Measurements from ENCODE around the gene RNF166. TPM values are rescaled to one million over a fixed set of nuclear protein-coding genes. Genes with fewer than 3 reads are reported as not detected.

RNF166 gene
- total and polyA plus RNA-seq, 4 donors = 6.5 to 9.1 (median 7.6) TPM

DNA sequence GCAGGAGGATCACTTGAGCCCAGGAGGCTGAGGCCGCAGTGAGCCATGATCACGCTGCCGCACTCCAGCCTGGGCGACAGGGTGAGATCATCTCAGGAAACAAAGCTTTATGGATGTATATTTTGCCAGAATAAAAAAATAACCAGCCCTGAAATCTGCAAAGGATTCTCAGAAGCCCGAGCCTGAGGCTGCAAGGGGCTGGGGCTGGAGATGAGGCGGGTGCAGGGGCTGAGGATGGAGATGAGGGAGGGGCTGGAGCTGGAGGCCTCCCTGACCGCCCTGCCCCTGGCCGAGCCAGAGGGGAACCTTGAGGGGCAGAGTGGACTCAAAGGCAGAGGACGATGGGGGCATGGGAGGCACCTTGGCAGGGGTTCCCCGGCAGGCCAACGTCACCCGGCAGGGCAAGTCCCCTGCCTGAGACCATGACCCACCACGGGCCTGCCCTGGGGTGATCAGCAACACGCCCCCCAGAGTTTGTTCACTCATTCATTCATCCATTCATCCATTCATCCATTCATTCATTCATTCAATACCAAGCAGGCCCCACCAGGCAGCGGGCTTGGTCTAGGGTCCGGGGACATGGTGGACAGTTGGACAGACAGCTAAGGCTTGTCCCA is 46.3 kb upstream of the RNF166 start:
- Histone ChIP-seq H3K9me3 (ENCODE audit: control insufficient read depth in 4 of 4, low read length in 3 of 4) (no peaks in the 10 kb centered on the region), H3K4me1 (ENCODE audit: control insufficient read depth in 4 of 4, insufficient read depth in 4 of 4, low read length in 3 of 4) (no peaks in the 10 kb centered on the region), H3K36me3 (ENCODE audit: control insufficient read depth in 4 of 4, insufficient read depth in 3 of 4, low read depth in 1 of 4, low read length in 3 of 4) (peaks cover 0 to 6% (median 1%) of the 10 kb centered on the region in 4 donors), H3K4me3 (ENCODE audit: low read depth in 1 of 3, low read length in 3 of 3) (no peak overlapping the region), H3K27ac (ENCODE audit: low read depth in 1 of 2, low read length in 2 of 2) (no peak overlapping the region), H3K9ac (ENCODE audit: low read depth in 1 of 2, low read length in 2 of 2) (no peak overlapping the region), H3K27me3 (ENCODE audit: control insufficient read depth in 4 of 4, insufficient read depth in 4 of 4, low read length in 3 of 4) (no peaks in the 10 kb centered on the region)
- 93% methylated on average over 16 of the region's 16 CpGs for WGBS
- no peak for DNase-seq (ENCODE audit: low spot score)
- TF ChIP-seq EGR1 (IDR thresholded peaks at IDR 0.05; ENCODE audit: low read depth in 2 of 2) (no peak), JUND (IDR thresholded peaks at IDR 0.05) (no peak), HNF4A (conservative IDR thresholded peaks at IDR 0.05) (no peak), HNF4G (IDR thresholded peaks at IDR 0.05) (no peak), RXRA (IDR thresholded peaks at IDR 0.05) (no peak), GABPA (IDR thresholded peaks at IDR 0.05 in 1 of 2, conservative IDR thresholded peaks at IDR 0.05 in 1 of 2) (no peak), MAX (IDR thresholded peaks at IDR 0.05) (no peak), REST (IDR thresholded peaks at IDR 0.05) (no peak), RAD21 (IDR thresholded peaks at IDR 0.05) (no peak), NR2F2 (IDR thresholded peaks at IDR 0.05) (no peak), FOXA1 (IDR thresholded peaks at IDR 0.05) (no peak), FOXA2 (IDR thresholded peaks at IDR 0.05) (no peak), SP1 (IDR thresholded peaks at IDR 0.05) (no peak), YY1 (IDR thresholded peaks at IDR 0.05) (no peak), TAF1 (conservative IDR thresholded peaks at IDR 0.05) (no peak), ZBTB33 (IDR thresholded peaks at IDR 0.05) (no peak), CTCF (IDR thresholded peaks at IDR 0.05; ENCODE audit: low read depth, low read length, missing input control) (no peak)
- TF ChIP-seq, protein P1, sequence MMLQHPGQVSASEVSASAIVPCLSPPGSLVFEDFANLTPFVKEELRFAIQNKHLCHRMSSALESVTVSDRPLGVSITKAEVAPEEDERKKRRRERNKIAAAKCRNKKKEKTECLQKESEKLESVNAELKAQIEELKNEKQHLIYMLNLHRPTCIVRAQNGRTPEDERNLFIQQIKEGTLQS (IDR thresholded peaks at IDR 0.05) = no peak
